Glutamatergic neuron (in vitro differentiated cells): ENCODE measurements around the gene PLEK2. TPM values are rescaled to one million over a fixed set of nuclear protein-coding genes. Genes with fewer than 3 reads are reported as not detected.
A peak's percentile ranks its signal among the peaks of the same experiment; 100 is the strongest.

Source experiments
- DNase-seq: peaks from one replicate; pipeline ENCODE4 v3.0.0; 2022
- H3K27ac Mint-ChIP-seq: one replicate; pipeline ENCODE4 v1.8.0; 2020; ENCODE audit warnings: mild to moderate bottlenecking, mixed read lengths, inconsistent platforms; ENCODE audit not compliant: unreplicated experiment
- H3K27me3 Mint-ChIP-seq: one replicate; pipeline ENCODE4 v1.8.0; 2020; ENCODE audit warnings: mild to moderate bottlenecking, moderate library complexity, mixed read lengths, inconsistent platforms; ENCODE audit not compliant: unreplicated experiment
- H3K36me3 Mint-ChIP-seq: one replicate; pipeline ENCODE4 v1.8.0; 2020; ENCODE audit warnings: mild to moderate bottlenecking, mixed read lengths, inconsistent platforms; ENCODE audit not compliant: unreplicated experiment
- H3K4me1 Mint-ChIP-seq: one replicate; pipeline ENCODE4 v1.8.0; 2020; ENCODE audit warnings: mild to moderate bottlenecking, low read depth, mixed read lengths, inconsistent platforms; ENCODE audit not compliant: unreplicated experiment
- H3K4me3 Mint-ChIP-seq: one replicate; pipeline ENCODE4 v1.8.0; 2020; ENCODE audit warnings: mild to moderate bottlenecking, mixed read lengths, inconsistent platforms; ENCODE audit not compliant: unreplicated experiment
- H3K9me3 Mint-ChIP-seq: one replicate; pipeline ENCODE4 v1.8.0; 2020; ENCODE audit warnings: mild to moderate bottlenecking, moderate library complexity, mixed read lengths, inconsistent platforms; ENCODE audit not compliant: unreplicated experiment
- total RNA-seq: library from RNA; stranded (reverse); fragmentation: NEBNext Ultra II Directional; extraction: Animal tissue kit (Norgen Biotek cat#: 25700); gene quantifications from one replicate; pipeline ENCODE4 v1.2.1, GENCODE V29; 2021; ENCODE audit not compliant: unreplicated experiment
- TF ChIP-seq, protein P1 (sequence below): fragments of 200-600 bp; sonication (generic); IDR thresholded peaks from one replicate; pipeline ENCODE4 v1.5.0; 2021; ENCODE audit not compliant: partially characterized antibody, unreplicated experiment

The PLEK2 gene
- total RNA-seq, 1 donor from 2014 or later, result not detected

DNA sequence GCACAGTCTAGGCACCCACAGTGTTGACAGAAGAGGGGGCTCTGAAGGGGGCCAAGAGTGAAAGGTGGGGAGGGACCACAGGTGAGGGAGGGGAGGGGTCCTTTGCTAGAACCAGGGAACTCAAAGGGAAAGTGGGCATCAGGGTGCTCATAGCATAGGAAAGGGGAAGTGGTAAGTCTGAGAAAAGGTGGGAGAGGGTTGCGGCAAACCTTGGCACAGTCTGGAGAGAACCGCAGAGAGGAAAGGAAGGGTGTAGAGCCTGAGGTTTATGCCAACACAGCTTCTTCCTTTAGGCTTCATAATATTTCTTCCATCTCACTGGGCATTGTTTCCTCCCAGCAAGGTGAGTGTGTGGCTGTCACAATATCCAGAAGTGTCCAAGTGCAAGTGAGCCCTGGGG is 11.5 kb upstream of the PLEK2 start:
- TF ChIP-seq, protein P1, sequence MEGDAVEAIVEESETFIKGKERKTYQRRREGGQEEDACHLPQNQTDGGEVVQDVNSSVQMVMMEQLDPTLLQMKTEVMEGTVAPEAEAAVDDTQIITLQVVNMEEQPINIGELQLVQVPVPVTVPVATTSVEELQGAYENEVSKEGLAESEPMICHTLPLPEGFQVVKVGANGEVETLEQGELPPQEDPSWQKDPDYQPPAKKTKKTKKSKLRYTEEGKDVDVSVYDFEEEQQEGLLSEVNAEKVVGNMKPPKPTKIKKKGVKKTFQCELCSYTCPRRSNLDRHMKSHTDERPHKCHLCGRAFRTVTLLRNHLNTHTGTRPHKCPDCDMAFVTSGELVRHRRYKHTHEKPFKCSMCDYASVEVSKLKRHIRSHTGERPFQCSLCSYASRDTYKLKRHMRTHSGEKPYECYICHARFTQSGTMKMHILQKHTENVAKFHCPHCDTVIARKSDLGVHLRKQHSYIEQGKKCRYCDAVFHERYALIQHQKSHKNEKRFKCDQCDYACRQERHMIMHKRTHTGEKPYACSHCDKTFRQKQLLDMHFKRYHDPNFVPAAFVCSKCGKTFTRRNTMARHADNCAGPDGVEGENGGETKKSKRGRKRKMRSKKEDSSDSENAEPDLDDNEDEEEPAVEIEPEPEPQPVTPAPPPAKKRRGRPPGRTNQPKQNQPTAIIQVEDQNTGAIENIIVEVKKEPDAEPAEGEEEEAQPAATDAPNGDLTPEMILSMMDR, result no peak
- Mint-ChIP-seq H3K4me1 (no peaks in the 10 kb centered on the region), H3K9me3 (peaks cover 4% of the 10 kb centered on the region), H3K4me3 (no peak overlapping the region), H3K27ac (no peak overlapping the region), H3K27me3 (peaks cover 2% of the 10 kb centered on the region), H3K36me3 (no peaks in the 10 kb centered on the region)
- no peak for DNase-seq

DNA sequence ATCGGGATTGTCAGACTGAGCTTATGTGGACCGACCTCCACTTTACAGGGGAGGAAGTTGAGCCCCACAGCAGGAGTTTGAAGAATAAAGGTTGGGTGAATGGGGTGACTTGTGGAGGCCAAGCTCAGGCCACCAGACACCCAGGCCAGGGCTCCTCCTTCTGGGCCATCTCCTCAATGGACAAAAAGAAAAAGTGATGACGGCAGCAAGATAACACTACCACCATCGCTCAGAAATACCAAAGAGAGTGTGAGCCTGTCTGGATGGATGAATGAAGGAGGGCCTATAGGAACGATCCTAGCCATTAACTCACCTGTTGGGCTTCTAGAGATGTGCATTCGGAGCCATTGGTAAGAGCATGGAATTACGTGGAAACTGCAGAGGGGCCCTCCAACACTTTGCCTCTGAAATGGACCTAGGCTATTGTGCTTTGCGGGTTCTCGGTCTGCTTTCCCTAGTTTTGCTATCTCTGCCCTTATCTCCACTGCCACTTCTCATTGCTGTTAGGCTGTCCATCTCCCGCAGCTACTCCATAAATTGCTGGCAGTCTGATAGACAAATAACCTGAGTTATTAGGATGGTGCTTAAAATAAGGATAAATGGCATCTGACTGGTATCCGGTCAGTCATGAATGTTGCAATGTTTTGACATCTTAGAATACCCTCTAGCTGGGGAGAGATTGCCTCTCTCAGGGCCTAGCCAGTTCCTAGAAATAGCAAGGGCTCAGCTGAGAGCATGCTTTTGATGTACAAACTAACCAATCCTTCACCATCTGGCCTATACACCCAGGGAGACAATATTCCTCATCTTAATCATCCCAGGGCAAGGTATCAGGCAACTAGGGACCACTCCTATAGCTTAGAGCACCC is 9.6 kb upstream of the PLEK2 start:
- H3K36me3 Mint-ChIP-seq, result no peaks in the 10 kb centered on the region
- peaks cover 1% of the 10 kb centered on the region for H3K9me3 Mint-ChIP-seq
- no peak overlapping the region for H3K4me3 Mint-ChIP-seq
- no peak overlapping the region for H3K27ac Mint-ChIP-seq
- DNase-seq, result no peak
- TF ChIP-seq, protein P1, result no peak
- peaks cover 2% of the 10 kb centered on the region for H3K27me3 Mint-ChIP-seq
- H3K4me1 Mint-ChIP-seq, result no peaks in the 10 kb centered on the region

DNA sequence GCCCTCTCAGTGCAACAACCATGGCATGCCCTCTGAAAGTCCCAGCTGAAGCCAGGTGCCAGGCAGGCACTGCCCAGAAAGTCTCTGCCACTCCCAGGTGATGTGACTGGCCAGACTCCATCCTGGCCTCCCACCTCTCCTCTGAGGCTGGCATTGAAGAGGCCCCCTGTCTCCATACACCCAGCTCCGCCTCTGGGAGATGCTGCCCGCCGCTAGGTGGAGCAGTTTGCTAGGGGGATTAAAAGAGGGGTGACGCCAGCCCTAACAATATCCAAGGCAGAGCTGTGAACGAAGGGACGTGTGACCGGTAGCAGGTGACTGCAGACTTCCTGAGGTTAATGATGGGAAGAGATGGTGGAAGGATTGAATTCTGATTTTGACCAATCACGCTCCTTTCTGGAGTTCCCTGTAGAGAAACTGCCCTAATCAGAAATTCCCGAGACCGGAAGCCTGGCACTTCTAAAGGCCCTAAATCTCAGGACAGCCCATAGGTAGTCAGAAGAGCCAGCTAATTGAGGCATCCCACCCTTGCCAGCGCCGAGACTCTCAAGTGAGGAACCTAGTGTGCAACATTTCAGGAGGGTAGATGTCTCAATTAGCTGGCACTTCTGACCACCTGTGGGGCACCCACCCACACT is 8.3 kb upstream of the PLEK2 start:
- H3K27me3 Mint-ChIP-seq, result peaks cover 5% of the 10 kb centered on the region
- no peaks in the 10 kb centered on the region for H3K36me3 Mint-ChIP-seq
- DNase-seq, result no peak
- H3K27ac Mint-ChIP-seq, result no peak overlapping the region
- TF ChIP-seq, protein P1, result peak; percentile 20
- peaks cover 3% of the 10 kb centered on the region for H3K9me3 Mint-ChIP-seq
- H3K4me1 Mint-ChIP-seq, result no peaks in the 10 kb centered on the region
- H3K4me3 Mint-ChIP-seq, result no peak overlapping the region

DNA sequence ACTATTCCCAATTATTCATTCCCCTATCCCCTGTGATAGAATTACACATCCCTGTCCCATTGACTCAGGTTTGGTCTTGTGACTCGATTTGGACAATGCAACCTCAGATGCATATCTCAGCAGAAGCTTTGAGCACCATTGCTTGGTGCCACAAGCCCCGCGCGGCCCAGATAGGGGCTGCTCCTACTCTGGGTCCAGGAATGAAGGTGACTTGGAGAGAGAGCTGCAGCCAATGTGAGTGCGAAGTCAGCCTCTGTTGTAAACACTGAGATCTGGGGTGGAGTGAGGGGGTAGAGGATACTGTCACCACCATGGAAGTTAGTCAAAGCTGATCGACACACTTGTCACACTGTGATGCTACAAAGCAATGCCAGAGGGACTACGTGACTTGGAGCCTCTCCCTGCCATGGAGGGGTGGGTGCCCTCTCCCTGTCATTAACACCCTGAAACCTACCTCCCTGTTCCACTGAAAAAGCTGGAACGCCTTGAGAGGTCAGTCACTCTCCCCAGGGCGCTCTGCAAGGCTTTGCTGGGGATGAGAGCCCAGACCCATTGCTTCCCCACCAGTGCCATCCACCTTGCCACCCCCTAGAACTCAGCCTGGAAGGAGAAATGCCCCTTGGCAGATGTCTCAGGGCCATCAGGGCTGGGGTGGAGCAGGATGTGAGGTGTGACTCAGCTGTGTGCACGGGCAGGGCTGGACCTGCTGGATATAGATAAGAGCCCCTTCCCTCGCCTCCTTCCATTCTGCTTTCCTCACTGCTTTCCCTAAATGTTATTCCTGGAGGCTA is 6.6 kb upstream of the PLEK2 start:
- TF ChIP-seq, protein P1, result no peak
- Mint-ChIP-seq H3K27ac (no peak overlapping the region), H3K9me3 (peaks cover 3% of the 10 kb centered on the region), H3K4me1 (no peaks in the 10 kb centered on the region), H3K27me3 (peaks cover 5% of the 10 kb centered on the region), H3K36me3 (no peaks in the 10 kb centered on the region), H3K4me3 (no peak overlapping the region)
- DNase-seq, result no peak
